ENCODE measurements around the gene LINGO3. TPM values are rescaled to one million over a fixed set of nuclear protein-coding genes. Genes with fewer than 3 reads are reported as not detected.

Gene LINGO3
- total RNA-seq, 4 donors from 2014 or later: not detected

- intact Hi-C loops (cut with DNase I; ENCODE audit: low total_unique reads): no loop called here
- TF ChIP-seq POLR2A (IDR thresholded peaks at IDR 0.05) (no peak), CTCF (IDR thresholded peaks at IDR 0.05) (no peak)
- Histone ChIP-seq H3K4me3 (no peak overlapping the region), H3K9me3 (peaks cover 0 to 3% of the 10 kb centered on the region in 2 donors), H3K4me1 (no peaks in the 10 kb centered on the region), H3K27me3 (peaks cover 0 to 5% of the 10 kb centered on the region in 2 donors), H3K27ac (no peak overlapping the region), H3K36me3 (no peaks in the 10 kb centered on the region)
- DNase-seq: no peak
Observed at GRCh38 chr19:2317756-2318155, 9.8 kb upstream of the LINGO3 start.

- DNase-seq: no peak
- H3K4me3 ChIP-seq: no peak overlapping the region
- intact Hi-C loops (cut with DNase I; ENCODE audit: low total_unique reads): no loop called here
- H3K27ac ChIP-seq: no peak overlapping the region
- H3K36me3 ChIP-seq: no peaks in the 10 kb centered on the region
- peaks cover 0 to 3% of the 10 kb centered on the region in 2 donors for H3K9me3 ChIP-seq
- peaks cover 0 to 10% of the 10 kb centered on the region in 2 donors for H3K27me3 ChIP-seq
- H3K4me1 ChIP-seq: no peaks in the 10 kb centered on the region
- TF ChIP-seq CTCF (IDR thresholded peaks at IDR 0.05) (no peak), POLR2A (IDR thresholded peaks at IDR 0.05) (no peak)
Observed at GRCh38 chr19:2317300-2317699, 9.3 kb upstream of the LINGO3 start.

GRCh38 chr19:2315818-2316353, 7.9 kb upstream of the LINGO3 start:
- peaks cover 0 to 11% of the 10 kb centered on the region in 2 donors for H3K27me3 ChIP-seq
- DNase-seq: no peak
- H3K27ac ChIP-seq: no peak overlapping the region
- H3K36me3 ChIP-seq: no peaks in the 10 kb centered on the region
- H3K9me3 ChIP-seq: peaks cover 0 to 3% of the 10 kb centered on the region in 2 donors
- TF ChIP-seq POLR2A (IDR thresholded peaks at IDR 0.05): no peak
- TF ChIP-seq CTCF (IDR thresholded peaks at IDR 0.05): peak in 3 of 4 experiments; percentile 35 to 59 (median 55)
- H3K4me1 ChIP-seq: no peaks in the 10 kb centered on the region
- no peak overlapping the region for H3K4me3 ChIP-seq
- intact Hi-C loops (cut with DNase I; ENCODE audit: low total_unique reads): no loop called here

- Histone ChIP-seq H3K36me3 (no peaks in the 10 kb centered on the region), H3K27me3 (peaks cover 0 to 11% of the 10 kb centered on the region in 2 donors), H3K9me3 (peaks cover 0 to 3% of the 10 kb centered on the region in 2 donors), H3K27ac (no peak overlapping the region), H3K4me1 (no peaks in the 10 kb centered on the region), H3K4me3 (no peak overlapping the region)
- TF ChIP-seq CTCF (IDR thresholded peaks at IDR 0.05) (no peak), POLR2A (IDR thresholded peaks at IDR 0.05) (no peak)
- no peak for DNase-seq
- intact Hi-C loops (cut with DNase I; ENCODE audit: low total_unique reads): no loop called here
Observed at GRCh38 chr19:2315121-2315817, 7.3 kb upstream of the LINGO3 start.

- Histone ChIP-seq H3K4me1 (no peaks in the 10 kb centered on the region), H3K4me3 (no peak overlapping the region), H3K27me3 (peaks cover 0 to 11% of the 10 kb centered on the region in 2 donors), H3K27ac (no peak overlapping the region), H3K36me3 (no peaks in the 10 kb centered on the region), H3K9me3 (peaks cover 0 to 3% of the 10 kb centered on the region in 2 donors)
- DNase-seq: no peak
- TF ChIP-seq POLR2A (IDR thresholded peaks at IDR 0.05): no peak
- TF ChIP-seq CTCF (IDR thresholded peaks at IDR 0.05): no peak
- intact Hi-C loops (cut with DNase I; ENCODE audit: low total_unique reads): no loop called here
Observed at GRCh38 chr19:2312820-2313501, 5.0 kb upstream of the LINGO3 start.
